Chondrocyte (in vitro differentiated cells): ENCODE measurements around the gene ADAMTS13. TPM values are rescaled to one million over a fixed set of nuclear protein-coding genes. Genes with fewer than 3 reads are reported as not detected.

ENCODE experiments used
- DNase-seq: peaks from one replicate; pipeline ENCODE4 v3.0.0; 2021; ENCODE audit warnings: mixed read lengths, low spot score
- H3K27ac Mint-ChIP-seq: one replicate; pipeline ENCODE4 v1.8.0; 2021; ENCODE audit warnings: mild to moderate bottlenecking, moderate library complexity, mixed read lengths; ENCODE audit not compliant: unreplicated experiment
- H3K27me3 Mint-ChIP-seq: 2 replicates; pipeline ENCODE4 v1.8.0; 2021; ENCODE audit warnings: low read depth, mixed read lengths
- H3K36me3 Mint-ChIP-seq: 2 replicates; pipeline ENCODE4 v1.8.0; 2021; ENCODE audit warnings: low read depth, mixed read lengths
- H3K4me1 Mint-ChIP-seq: 2 replicates; pipeline ENCODE4 v1.8.0; 2021; ENCODE audit warnings: low read depth, mild to moderate bottlenecking, mixed read lengths
- H3K4me3 Mint-ChIP-seq: one replicate; pipeline ENCODE4 v1.8.0; 2021; ENCODE audit warnings: mild to moderate bottlenecking, moderate library complexity, mixed read lengths; ENCODE audit not compliant: unreplicated experiment
- H3K9me3 Mint-ChIP-seq: 2 replicates; pipeline ENCODE4 v1.8.0; 2021; ENCODE audit warnings: low read depth, mixed read lengths
- CTCF ChIP-seq: fragments of 200-600 bp; sonication (generic); IDR thresholded peaks from 2 replicates; pipeline ENCODE4 v1.5.0; 2021; ENCODE audit warnings: antibody characterized with exemption, mild to moderate bottlenecking, moderate library complexity
- total RNA-seq: library from RNA; stranded (reverse); gene quantifications from 3 replicates; pipeline ENCODE4 v1.2.1, GENCODE V29; 2021

Gene ADAMTS13
- total RNA-seq, 1 donor from 2014 or later, result 5.7 TPM

DNA sequence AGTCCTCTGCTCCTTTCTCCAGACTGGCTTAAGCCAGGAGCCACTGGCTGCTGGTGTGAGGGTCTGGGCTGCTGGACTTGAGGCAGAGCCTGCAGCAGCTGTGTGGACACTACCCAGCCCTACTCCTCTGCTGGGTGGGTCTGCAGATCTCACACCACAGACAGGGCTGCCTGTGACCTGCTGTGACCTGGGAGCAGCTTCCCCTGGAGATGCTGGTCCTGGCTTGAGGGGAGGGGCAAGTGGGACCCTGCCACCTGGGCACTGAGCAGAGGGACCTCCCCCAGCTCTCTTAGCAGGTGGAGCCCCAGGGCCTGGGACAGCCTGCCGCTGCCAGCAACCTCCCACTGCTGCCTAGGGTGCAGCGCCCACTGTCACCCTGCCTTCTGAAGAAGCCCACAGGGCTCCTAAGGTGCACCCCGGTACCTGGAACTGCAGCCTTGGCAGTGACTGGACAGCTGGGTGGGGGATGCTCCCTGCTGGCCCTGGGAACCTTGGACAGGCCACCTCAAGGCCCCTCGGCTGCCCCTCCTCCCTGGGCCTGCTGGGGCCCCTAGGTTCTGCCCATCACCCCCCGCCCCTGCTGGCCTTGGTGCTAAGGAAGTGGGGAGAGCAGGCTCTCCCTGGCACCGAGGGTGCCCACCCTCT is 46.7 kb downstream of the ADAMTS13 start:
- Mint-ChIP-seq H3K36me3 (peaks cover 5% of the 10 kb centered on the region), H3K27ac (no peak overlapping the region), H3K27me3 (no peaks in the 10 kb centered on the region), H3K4me3 (no peak overlapping the region), H3K4me1 (no peaks in the 10 kb centered on the region), H3K9me3 (no peaks in the 10 kb centered on the region)
- TF ChIP-seq CTCF, result no peak
- DNase-seq, result no peak

DNA sequence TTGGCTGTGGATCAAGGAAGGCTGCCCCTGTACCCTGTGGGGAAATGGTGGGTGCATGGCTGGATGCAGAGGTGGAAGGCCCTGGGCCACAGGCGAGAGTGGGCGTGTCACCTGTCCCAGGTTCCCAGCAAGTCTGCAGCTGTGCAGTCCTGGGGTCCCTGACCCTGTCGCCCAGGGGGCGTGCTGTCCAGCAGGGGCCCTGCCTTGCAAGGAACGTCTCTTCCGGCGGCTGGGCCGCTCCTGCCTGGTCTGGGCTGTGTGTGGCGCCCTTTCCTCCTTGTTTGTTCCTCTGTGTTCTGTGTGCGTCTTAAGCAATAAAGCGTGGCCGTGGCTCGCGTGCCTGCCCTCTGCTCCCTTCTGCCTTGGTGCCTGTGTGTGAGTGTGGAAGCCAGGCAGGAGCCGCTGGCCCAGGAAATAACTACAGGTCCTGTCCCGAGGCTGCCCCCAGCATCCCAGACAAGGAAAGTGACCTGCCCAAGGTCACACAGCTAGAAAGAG is 48.3 kb downstream of the ADAMTS13 start:
- Mint-ChIP-seq H3K9me3 (no peaks in the 10 kb centered on the region), H3K27ac (no peak overlapping the region), H3K4me1 (no peaks in the 10 kb centered on the region), H3K36me3 (peaks cover 2% of the 10 kb centered on the region), H3K4me3 (no peak overlapping the region), H3K27me3 (no peaks in the 10 kb centered on the region)
- TF ChIP-seq CTCF, result no peak
- no peak for DNase-seq

DNA sequence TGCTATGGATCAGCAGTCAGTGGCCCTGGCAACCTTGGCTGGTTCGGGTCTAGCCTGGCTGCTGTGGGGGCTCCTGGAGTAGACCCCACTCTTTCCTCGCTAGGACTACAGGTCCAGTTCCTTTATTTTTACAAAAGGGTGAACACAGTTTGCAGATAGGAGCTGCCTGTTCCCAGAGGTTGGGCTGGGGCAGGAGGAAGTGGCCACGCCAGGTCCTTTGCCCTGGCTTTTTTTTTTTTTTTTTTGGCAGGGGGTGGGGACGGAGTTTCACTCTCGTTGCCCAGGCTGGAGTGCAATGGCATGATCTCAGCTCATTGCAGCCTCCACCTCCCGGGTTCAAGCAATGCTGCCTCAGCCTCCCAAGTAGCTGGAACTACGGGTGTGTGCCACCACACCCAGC is 48.8 kb downstream of the ADAMTS13 start:
- Mint-ChIP-seq H3K4me3 (no peak overlapping the region), H3K4me1 (no peaks in the 10 kb centered on the region)
- no peak for DNase-seq

GRCh38 chr9:133471551-133472276 is 49.5 kb downstream of the ADAMTS13 start:
- Mint-ChIP-seq H3K27ac (no peak overlapping the region), H3K4me1 (no peaks in the 10 kb centered on the region), H3K36me3 (peaks cover 2% of the 10 kb centered on the region), H3K27me3 (no peaks in the 10 kb centered on the region), H3K4me3 (no peak overlapping the region), H3K9me3 (no peaks in the 10 kb centered on the region)
- TF ChIP-seq CTCF, result no peak
- DNase-seq, result no peak

More for the DNA sequence above, 48.8 kb downstream of the ADAMTS13 start:
- Mint-ChIP-seq H3K27ac (no peak overlapping the region), H3K27me3 (no peaks in the 10 kb centered on the region), H3K9me3 (no peaks in the 10 kb centered on the region), H3K36me3 (peaks cover 2% of the 10 kb centered on the region)
- no peak for TF ChIP-seq CTCF

GRCh38 chr9:133472277-133472645 is 50.1 kb downstream of the ADAMTS13 start:
- no peaks in the 10 kb centered on the region for H3K4me1 Mint-ChIP-seq
- no peak overlapping the region for H3K27ac Mint-ChIP-seq
- no peaks in the 10 kb centered on the region for H3K9me3 Mint-ChIP-seq
- TF ChIP-seq CTCF, result no peak
- H3K4me3 Mint-ChIP-seq, result no peak overlapping the region
- no peak for DNase-seq
- no peaks in the 10 kb centered on the region for H3K27me3 Mint-ChIP-seq
- peaks cover 2% of the 10 kb centered on the region for H3K36me3 Mint-ChIP-seq
